ENCODE results near the gene DBNDD1.

Gene DBNDD1

GRCh38 chr16:89958068-89958467 is 61.2 kb downstream of the DBNDD1 start:
- DNase-seq, result no peak

GRCh38 chr16:89957216-89957785 is 62.0 kb downstream of the DBNDD1 start:
- no peak for DNase-seq

- no peak for DNase-seq
These were observed 62.6 kb downstream of the DBNDD1 start for GRCh38 chr16:89956505-89957215.

GRCh38 chr16:89955001-89955685 is 64.1 kb downstream of the DBNDD1 start:
- DNase-seq, result no peak
